ENCODE results near the gene CDH22. TPM values are rescaled to one million over a fixed set of nuclear protein-coding genes. Genes with fewer than 3 reads are reported as not detected.

Gene CDH22
- total and polyA plus RNA-seq, 2 donors (not counting 1 experiment from before 2014, with no cell fraction given) = not detected

DNA sequence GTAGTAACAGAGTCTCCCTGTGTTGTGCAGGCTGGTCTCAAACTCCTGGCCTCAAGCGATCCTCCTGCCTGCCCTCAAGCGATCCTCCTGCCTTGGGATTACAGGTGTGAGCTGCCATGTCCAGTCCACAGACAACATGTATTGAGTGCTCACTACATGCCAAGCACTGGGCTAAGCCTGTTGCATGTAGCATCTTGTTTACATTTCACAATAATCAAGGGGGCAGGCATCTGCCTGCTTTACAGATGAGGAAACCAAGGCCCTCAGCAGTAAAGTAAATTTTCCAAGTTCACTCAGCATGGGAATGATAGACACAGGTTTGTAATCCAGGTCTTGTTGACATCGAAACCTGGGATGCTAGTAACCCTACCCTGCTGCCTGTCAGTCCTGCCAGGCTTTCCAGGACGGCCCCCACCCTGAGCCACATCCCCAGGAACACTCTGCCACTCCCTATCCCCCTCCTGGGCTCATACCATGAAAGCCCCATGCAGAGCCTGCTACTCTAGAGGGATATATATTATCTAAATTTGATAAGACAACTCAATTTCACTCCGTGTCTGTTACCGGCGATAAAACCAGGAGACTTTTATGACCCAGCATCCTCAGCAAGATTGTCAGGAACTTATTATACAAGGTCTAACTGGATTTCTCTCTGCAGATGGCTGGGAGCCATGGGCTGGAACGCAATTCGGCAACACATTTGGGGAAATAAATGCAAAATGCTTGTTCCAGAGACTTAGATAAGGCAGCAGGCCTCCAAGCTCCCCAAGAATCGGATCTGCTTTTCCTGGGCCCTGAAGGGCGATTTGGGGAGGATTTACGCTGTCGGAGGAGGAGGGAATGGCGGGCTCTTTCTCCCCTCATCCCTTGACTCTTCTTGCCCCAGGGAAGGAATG, 159.7 kb downstream of the CDH22 start:
- ChIA-PET CTCF (interaction anchor here (0.6 to 1.1 kb wide), 2 partner anchors 28 to 157 kb away, joined by 3 read pairs; no protein-coding TSS in a partner anchor), POLR2A (no interaction called here)
- no peaks in the 10 kb centered on the region for H3K4me1 ChIP-seq (ENCODE audit: control insufficient read depth in 2 of 2, insufficient read depth in 2 of 2, low read length in 2 of 2)
- no peak overlapping the region for H3K4me3 Mint-ChIP-seq
- WGBS (ENCODE audit: insufficient coverage) = 92% methylated on average over 8 of the region's 14 CpGs
- intact Hi-C loops (cut with micrococcal nuclease) = no loop called here
- H3K4me1 Mint-ChIP-seq = no peaks in the 10 kb centered on the region
- H3K9me3 ChIP-seq (ENCODE audit: control extremely low read depth in 1 of 3, control insufficient read depth in 2 of 3, insufficient read depth in 1 of 3, low read length in 2 of 3) = no peaks in the 10 kb centered on the region
- DNase-seq (no peak), ATAC-seq (ENCODE audit: low read depth) (no peak)
- no peak overlapping the region for H3K9ac ChIP-seq (ENCODE audit: low read length)
- TF ChIP-seq, protein P1, sequence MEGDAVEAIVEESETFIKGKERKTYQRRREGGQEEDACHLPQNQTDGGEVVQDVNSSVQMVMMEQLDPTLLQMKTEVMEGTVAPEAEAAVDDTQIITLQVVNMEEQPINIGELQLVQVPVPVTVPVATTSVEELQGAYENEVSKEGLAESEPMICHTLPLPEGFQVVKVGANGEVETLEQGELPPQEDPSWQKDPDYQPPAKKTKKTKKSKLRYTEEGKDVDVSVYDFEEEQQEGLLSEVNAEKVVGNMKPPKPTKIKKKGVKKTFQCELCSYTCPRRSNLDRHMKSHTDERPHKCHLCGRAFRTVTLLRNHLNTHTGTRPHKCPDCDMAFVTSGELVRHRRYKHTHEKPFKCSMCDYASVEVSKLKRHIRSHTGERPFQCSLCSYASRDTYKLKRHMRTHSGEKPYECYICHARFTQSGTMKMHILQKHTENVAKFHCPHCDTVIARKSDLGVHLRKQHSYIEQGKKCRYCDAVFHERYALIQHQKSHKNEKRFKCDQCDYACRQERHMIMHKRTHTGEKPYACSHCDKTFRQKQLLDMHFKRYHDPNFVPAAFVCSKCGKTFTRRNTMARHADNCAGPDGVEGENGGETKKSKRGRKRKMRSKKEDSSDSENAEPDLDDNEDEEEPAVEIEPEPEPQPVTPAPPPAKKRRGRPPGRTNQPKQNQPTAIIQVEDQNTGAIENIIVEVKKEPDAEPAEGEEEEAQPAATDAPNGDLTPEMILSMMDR (IDR thresholded peaks at IDR 0.05) = no peak
- TF ChIP-seq EZH2 (IDR thresholded peaks at IDR 0.05; ENCODE audit: borderline replicate concordance, insufficient read depth, low read depth, low read length, poor library complexity, severe bottlenecking) = no peak
- H3K9me3 Mint-ChIP-seq (ENCODE audit: insufficient read depth) = no peaks in the 10 kb centered on the region
- no peak overlapping the region for H3K4me2 ChIP-seq (replicated peaks; ENCODE audit: low read depth, low read length, poor library complexity, severe bottlenecking)
- no peaks in the 10 kb centered on the region for H4K20me1 ChIP-seq (ENCODE audit: control insufficient read depth, insufficient read depth, low read length, poor library complexity, severe bottlenecking)
- no peak overlapping the region for H3K27ac Mint-ChIP-seq
- H3K27me3 Mint-ChIP-seq = peaks cover 7% of the 10 kb centered on the region
- no peaks in the 10 kb centered on the region for H3K79me2 ChIP-seq (ENCODE audit: control insufficient read depth, insufficient read depth, low read length)
- no peak overlapping the region for H2AFZ ChIP-seq (ENCODE audit: insufficient read depth, low read depth, low read length, poor library complexity, severe bottlenecking)
- no peak overlapping the region for H3K27ac ChIP-seq (ENCODE audit: low read length in 2 of 2)
- no peaks in the 10 kb centered on the region for H3K36me3 ChIP-seq (replicated peaks in 1 of 2; ENCODE audit: control extremely low read depth in 1 of 2, control insufficient read depth in 1 of 2, extremely low read depth in 1 of 2, insufficient read depth in 2 of 2, low read length in 1 of 2)
- peaks cover 0 to 7% (median 0%) of the 10 kb centered on the region in 4 experiments for H3K27me3 ChIP-seq (replicated peaks in 1 of 4; ENCODE audit: control extremely low read depth in 1 of 4, control insufficient read depth in 3 of 4, insufficient read depth in 4 of 4, low read length in 3 of 4)
- H3K4me3 ChIP-seq (ENCODE audit: control extremely low read depth in 1 of 5, extremely low read depth in 1 of 5, insufficient read depth in 1 of 5, low read depth in 2 of 5, low read length in 4 of 5) = no peak overlapping the region

DNA sequence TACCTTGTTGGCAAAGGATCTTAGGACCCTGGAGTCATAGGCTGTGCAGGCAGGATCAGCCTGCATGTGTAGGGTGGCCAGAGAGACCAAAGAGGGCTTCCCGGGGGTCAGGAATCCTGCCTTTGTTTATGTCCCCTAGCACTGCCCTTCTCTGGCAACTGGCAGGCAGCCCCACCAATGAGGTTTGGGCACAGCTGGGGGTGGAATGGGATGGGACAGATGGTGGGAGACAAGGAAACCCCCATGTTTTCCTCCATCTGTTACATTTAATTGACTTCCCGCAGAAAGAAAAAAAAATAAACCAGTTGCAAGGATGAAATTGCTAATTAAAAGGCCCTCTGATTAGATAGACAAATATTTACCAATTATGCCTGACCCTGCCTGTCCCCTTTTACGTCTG, 162.6 kb downstream of the CDH22 start:
- 86% methylated on average over 2 of the region's 3 CpGs for WGBS (ENCODE audit: insufficient coverage)
- ATAC-seq (ENCODE audit: low read depth) (no peak), DNase-seq (no peak)
- Histone ChIP-seq H4K20me1 (ENCODE audit: control insufficient read depth, insufficient read depth, low read length, poor library complexity, severe bottlenecking) (no peaks in the 10 kb centered on the region), H3K9me3 (ENCODE audit: control extremely low read depth in 1 of 3, control insufficient read depth in 2 of 3, insufficient read depth in 1 of 3, low read length in 2 of 3) (no peaks in the 10 kb centered on the region), H3K36me3 (replicated peaks in 1 of 2; ENCODE audit: control extremely low read depth in 1 of 2, control insufficient read depth in 1 of 2, extremely low read depth in 1 of 2, insufficient read depth in 2 of 2, low read length in 1 of 2) (no peaks in the 10 kb centered on the region), H3K27ac (ENCODE audit: low read length in 2 of 2) (no peak overlapping the region), H2AFZ (ENCODE audit: insufficient read depth, low read depth, low read length, poor library complexity, severe bottlenecking) (no peak overlapping the region), H3K27me3 (replicated peaks in 1 of 4; ENCODE audit: control extremely low read depth in 1 of 4, control insufficient read depth in 3 of 4, insufficient read depth in 4 of 4, low read length in 3 of 4) (peaks cover 0 to 21% (median 14%) of the 10 kb centered on the region in 4 experiments), H3K9ac (ENCODE audit: low read length) (no peak overlapping the region), H3K4me3 (ENCODE audit: control extremely low read depth in 1 of 5, extremely low read depth in 1 of 5, insufficient read depth in 1 of 5, low read depth in 2 of 5, low read length in 4 of 5) (no peak overlapping the region), H3K4me1 (ENCODE audit: control insufficient read depth in 2 of 2, insufficient read depth in 2 of 2, low read length in 2 of 2) (no peaks in the 10 kb centered on the region), H3K4me2 (replicated peaks; ENCODE audit: low read depth, low read length, poor library complexity, severe bottlenecking) (no peak overlapping the region), H3K79me2 (ENCODE audit: control insufficient read depth, insufficient read depth, low read length) (no peaks in the 10 kb centered on the region)
- CTCF ChIA-PET = interaction anchor here (1.0 to 2.3 kb wide), 2 partner anchors 13 to 30 kb away, joined by 3 to 8 read pairs; no protein-coding TSS in a partner anchor
- no peaks in the 10 kb centered on the region for H3K4me1 Mint-ChIP-seq
- peaks cover 32% of the 10 kb centered on the region for H3K27me3 Mint-ChIP-seq
- H3K9me3 Mint-ChIP-seq (ENCODE audit: insufficient read depth) = no peaks in the 10 kb centered on the region
- H3K27ac Mint-ChIP-seq = no peak overlapping the region
- TF ChIP-seq, protein P1 (IDR thresholded peaks at IDR 0.05) = no peak
- intact Hi-C loops (cut with micrococcal nuclease) = no loop called here
- POLR2A ChIA-PET = no interaction called here
- no peak overlapping the region for H3K4me3 Mint-ChIP-seq
